A673 (cell line): ENCODE data around the gene EPHB6.

Experiments
- EZH2 ChIP-seq: fragments of 200-600 bp; sonication (generic); IDR thresholded peaks from 2 replicates; pipeline ENCODE4 v1.6.1; 2017; ENCODE audit warnings: borderline replicate concordance, low read depth, mild to moderate bottlenecking, mixed read lengths, antibody characterized with exemption, low read length; ENCODE audit not compliant: poor library complexity, severe bottlenecking
- TF ChIP-seq, protein P1 (sequence below): fragments of 300-800, 200-600 bp; sonication (generic); conservative IDR thresholded peaks from 2 replicates; pipeline ENCODE4 v1.5.1; 2017; ENCODE audit warnings: low read depth, mild to moderate bottlenecking, antibody characterized with exemption, low read length, moderate library complexity, mixed read lengths

DNA sequence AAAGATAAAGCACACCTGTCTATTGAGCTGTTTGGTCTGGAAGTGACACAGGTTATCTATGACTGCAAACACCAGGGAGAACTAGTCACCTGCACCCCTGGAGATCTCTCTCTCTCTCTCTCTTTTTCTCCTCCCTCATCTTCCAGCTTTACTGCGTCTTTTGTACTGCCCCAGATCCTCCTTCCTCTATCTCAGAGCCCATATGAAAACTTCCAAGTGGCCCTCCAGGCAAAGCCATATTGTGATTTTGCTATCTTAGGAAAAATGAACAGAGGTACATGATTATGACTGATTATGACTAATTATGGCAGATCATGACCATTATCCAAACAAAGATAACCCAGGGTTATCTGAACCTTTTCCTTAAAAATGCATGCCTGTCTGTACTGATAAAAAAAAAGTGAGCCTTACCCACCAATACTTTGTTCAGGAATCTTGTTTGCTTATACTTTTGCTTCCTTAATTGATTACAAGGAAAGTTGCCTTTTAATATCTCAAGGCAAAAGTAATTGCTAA is 12.6 kb upstream of the EPHB6 start:
- TF ChIP-seq, protein P1, sequence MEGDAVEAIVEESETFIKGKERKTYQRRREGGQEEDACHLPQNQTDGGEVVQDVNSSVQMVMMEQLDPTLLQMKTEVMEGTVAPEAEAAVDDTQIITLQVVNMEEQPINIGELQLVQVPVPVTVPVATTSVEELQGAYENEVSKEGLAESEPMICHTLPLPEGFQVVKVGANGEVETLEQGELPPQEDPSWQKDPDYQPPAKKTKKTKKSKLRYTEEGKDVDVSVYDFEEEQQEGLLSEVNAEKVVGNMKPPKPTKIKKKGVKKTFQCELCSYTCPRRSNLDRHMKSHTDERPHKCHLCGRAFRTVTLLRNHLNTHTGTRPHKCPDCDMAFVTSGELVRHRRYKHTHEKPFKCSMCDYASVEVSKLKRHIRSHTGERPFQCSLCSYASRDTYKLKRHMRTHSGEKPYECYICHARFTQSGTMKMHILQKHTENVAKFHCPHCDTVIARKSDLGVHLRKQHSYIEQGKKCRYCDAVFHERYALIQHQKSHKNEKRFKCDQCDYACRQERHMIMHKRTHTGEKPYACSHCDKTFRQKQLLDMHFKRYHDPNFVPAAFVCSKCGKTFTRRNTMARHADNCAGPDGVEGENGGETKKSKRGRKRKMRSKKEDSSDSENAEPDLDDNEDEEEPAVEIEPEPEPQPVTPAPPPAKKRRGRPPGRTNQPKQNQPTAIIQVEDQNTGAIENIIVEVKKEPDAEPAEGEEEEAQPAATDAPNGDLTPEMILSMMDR = no peak
- TF ChIP-seq EZH2 = no peak
